Stimulated activated naive CD8-positive, alpha-beta T cell treated with anti-CD3 and anti-CD28 coated beads, Interleukin-15, amount 100 ng/mL, for 72 hours (primary cell): ENCODE measurements around the gene TYW1.
"Not testable (repeated sequence)": the region's sequence is repeated elsewhere in the genome, so short reads cannot be mapped to it uniquely, and the experiment has no call there.

Experiments used
- ATAC-seq: fragments of 150-1000 bp; cut with Tn5 transposase; 2 replicates; pipeline ENCODE4 v1.10.0; 2021; ENCODE audit warnings: mild to moderate bottlenecking, moderate library complexity
- DNase-seq, 2 donors: peaks; one replicate each; pipeline ENCODE4 v3.0.0; 2021 to 2022
- H3K27ac Mint-ChIP-seq, 2 donors: one replicate each; pipeline ENCODE4 v1.8.0; 2022; ENCODE audit warnings: mild to moderate bottlenecking in 2 of 2, mixed read lengths in 2 of 2, moderate library complexity in 2 of 2
- H3K27me3 Mint-ChIP-seq: one replicate; pipeline ENCODE4 v1.8.0; 2022; ENCODE audit warnings: mixed read lengths
- H3K4me1 Mint-ChIP-seq: one replicate; pipeline ENCODE4 v1.8.0; 2022; ENCODE audit warnings: mild to moderate bottlenecking, mixed read lengths
- H3K4me3 Mint-ChIP-seq, 2 donors: one replicate each; pipeline ENCODE4 v1.8.0; 2022; ENCODE audit warnings: mild to moderate bottlenecking in 2 of 2, mixed read lengths in 2 of 2, moderate library complexity in 1 of 2
- H3K9me3 Mint-ChIP-seq, 2 donors: one replicate each; pipeline ENCODE4 v1.8.0; 2022; ENCODE audit warnings: mixed read lengths in 2 of 2

TYW1 gene

DNA sequence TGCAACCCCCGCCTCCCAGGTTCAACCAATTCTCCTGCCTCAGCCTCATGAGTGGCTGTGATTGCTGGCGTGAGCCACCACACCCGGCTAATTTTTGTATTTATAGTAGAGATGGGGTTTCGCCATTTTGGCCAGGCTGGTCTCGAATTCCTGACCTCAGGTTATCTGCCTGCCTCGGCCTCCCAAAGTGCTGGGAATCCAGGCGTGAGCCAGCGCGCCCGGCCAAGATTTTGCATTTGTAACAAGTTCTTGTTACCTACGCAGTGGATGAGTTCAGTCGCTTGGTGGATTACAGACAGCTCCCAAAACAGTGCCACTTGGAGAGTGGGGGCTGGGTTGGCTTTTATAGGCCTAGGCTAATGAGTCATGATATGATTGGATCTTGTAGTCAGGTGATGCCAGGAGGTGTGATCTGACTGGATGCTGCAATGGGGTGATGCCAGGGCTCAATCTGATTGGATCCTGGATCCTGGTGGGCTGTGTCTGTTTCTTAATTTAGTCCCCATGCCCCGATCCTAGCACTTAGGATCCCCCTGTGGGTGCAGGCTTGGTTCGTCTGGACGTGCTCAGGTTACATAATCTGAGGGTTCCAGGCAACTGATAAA lies 21.5 kb upstream of the TYW1 start:
- Mint-ChIP-seq H3K4me3 (no peak overlapping the region), H3K27me3 (peaks cover 9% of the 10 kb centered on the region), H3K4me1 (peaks cover 5% of the 10 kb centered on the region), H3K9me3 (peaks cover 6 to 8% of the 10 kb centered on the region in 2 donors), H3K27ac (no peak overlapping the region)
- ATAC-seq (no peak), DNase-seq (no peak)

DNA sequence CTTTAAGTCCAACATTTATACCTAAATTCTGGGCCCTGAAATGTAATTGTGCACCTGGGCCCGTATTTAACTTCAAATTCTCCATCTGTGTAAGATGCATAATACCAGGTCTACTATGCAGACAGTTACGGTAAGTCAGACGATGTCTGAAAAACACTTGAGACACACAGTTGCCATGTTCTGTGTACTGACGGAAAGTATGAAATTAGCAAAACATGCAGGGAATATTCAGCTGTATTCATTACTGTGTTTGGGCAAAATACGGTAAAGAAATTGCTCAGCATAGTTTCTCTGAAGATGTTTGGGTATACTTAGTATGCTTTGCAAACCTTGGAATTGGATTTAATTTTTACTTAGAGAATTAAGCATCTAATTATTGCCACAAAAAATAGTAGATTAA lies 18.3 kb upstream of the TYW1 start:
- H3K27me3 Mint-ChIP-seq, ATAC-seq, DNase-seq, H3K27ac Mint-ChIP-seq, H3K4me1 Mint-ChIP-seq, H3K4me3 Mint-ChIP-seq: not testable (repeated sequence)
- peaks cover 16 to 17% of the 10 kb centered on the region in 2 donors for H3K9me3 Mint-ChIP-seq

DNA sequence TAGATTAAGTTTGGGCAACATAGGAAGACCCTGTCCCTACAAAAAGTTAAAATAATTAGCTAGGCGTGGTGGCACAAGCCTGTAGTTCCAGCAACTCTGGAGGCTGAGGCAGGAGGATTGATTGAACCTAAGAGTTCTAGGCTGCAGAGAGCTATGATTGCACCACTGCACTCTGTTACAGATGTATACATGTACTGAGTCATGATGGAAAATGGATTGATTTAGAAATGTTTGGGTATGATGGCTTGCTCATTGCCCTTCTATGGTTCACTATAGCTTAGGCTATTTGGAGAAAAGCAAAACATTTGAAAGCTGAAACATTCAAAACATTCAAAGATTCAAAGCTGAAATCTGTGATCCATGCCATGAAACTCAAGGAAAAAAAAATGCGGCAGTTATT lies 17.6 kb upstream of the TYW1 start:
- not testable (repeated sequence) for H3K27ac Mint-ChIP-seq, DNase-seq, H3K4me1 Mint-ChIP-seq, ATAC-seq, H3K4me3 Mint-ChIP-seq, H3K27me3 Mint-ChIP-seq
- peaks cover 16 to 17% of the 10 kb centered on the region in 2 donors for H3K9me3 Mint-ChIP-seq

DNA sequence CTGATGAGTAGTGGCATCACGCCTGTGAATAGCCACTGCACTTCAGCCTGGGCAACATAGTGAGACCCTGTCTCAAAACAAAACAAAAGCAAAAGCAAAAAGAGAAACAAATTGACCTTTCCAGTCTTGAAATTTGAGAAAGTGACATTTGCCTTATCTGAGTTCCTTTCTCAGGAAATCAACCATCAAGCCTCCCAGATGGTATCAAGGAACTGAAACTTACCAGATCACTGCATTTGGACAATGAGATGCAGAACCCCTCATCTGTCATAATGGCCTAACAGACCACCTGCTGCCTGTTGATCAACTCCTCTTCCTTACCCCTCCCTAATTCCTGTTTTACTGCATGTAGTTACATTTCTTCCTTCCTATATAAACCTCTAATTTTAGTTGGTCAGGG lies 16.3 kb upstream of the TYW1 start:
- ATAC-seq, DNase-seq, H3K4me1 Mint-ChIP-seq, H3K27me3 Mint-ChIP-seq, H3K27ac Mint-ChIP-seq, H3K4me3 Mint-ChIP-seq: not testable (repeated sequence)
- peaks cover 16 to 17% of the 10 kb centered on the region in 2 donors for H3K9me3 Mint-ChIP-seq

DNA sequence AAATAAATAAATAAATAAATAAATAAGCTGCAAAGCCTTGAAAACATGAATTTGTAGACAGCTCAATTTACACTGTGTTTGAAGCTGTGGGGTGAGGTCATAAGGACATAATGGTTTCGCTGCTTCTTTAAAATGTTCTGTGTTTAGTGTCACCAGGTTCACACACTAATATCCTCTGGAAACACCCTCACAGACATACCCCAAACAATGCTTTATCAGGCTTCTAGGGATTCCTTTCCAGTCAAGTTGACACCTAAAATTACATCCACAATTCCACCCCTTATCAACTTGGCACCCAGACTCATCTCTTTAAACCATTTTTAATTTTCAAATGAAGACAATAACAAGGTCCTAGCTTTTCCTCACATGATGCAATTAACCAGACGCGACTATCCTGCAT lies 7.1 kb upstream of the TYW1 start:
- H3K4me3 Mint-ChIP-seq, H3K27ac Mint-ChIP-seq: not testable (repeated sequence)
- peaks cover 17% of the 10 kb centered on the region for H3K4me1 Mint-ChIP-seq

DNA sequence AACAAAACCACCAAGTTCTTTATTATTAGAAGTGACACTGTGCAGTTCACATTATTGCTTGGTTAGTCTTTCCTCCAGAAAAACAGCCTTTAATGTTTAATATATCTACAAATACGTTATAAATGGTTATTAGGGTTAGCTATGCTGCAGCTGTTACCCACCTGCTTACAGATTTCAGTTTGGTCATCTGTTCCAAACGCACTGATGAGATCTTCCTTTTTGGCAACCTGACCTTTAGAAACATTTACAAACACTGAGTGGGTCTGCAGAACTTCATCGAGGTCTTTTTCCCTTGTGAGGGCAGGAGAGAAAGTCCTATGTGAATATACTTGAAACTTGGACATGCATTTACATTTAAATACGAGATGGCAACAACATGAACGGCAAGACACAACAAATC lies 2.6 kb upstream of the TYW1 start:
- not testable (repeated sequence) for DNase-seq, ATAC-seq, H3K9me3 Mint-ChIP-seq, H3K27me3 Mint-ChIP-seq
- peaks cover 26% of the 10 kb centered on the region for H3K4me1 Mint-ChIP-seq
- H3K4me3 Mint-ChIP-seq, result peak overlapping the region; percentile 91 to 95
- peak overlapping the region in 1 of 2 donors; percentile 99 for H3K27ac Mint-ChIP-seq

More for the DNA sequence above, 7.1 kb upstream of the TYW1 start:
- H3K9me3 Mint-ChIP-seq, ATAC-seq, DNase-seq, H3K27me3 Mint-ChIP-seq: not testable (repeated sequence)

DNA sequence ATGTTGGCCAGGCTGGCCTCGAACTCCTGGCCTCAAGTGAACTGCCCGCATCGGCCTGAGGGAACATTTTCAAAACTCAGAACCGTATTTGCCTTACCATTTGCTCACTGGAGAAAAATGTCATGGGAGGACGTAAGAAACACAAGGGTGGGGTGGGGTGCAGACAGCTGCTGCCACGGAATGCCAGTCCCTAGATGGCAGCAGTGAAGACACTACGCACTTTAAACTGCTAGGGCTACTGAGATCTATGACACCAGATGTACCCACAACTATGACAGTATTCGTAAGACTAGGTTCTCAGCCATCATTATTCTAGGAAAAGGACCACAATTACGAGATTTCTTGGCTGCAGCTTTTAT lies 2.0 kb upstream of the TYW1 start:
- Mint-ChIP-seq H3K4me1 (peaks cover 26% of the 10 kb centered on the region), H3K4me3 (peak overlapping the region; percentile 91 to 95), H3K27ac (peak overlapping the region; percentile 99 to 100)
- not testable (repeated sequence) for H3K27me3 Mint-ChIP-seq, H3K9me3 Mint-ChIP-seq
- peak in 1 of 2 donors; percentile 67 for DNase-seq
- ATAC-seq, result peak; percentile 76

DNA sequence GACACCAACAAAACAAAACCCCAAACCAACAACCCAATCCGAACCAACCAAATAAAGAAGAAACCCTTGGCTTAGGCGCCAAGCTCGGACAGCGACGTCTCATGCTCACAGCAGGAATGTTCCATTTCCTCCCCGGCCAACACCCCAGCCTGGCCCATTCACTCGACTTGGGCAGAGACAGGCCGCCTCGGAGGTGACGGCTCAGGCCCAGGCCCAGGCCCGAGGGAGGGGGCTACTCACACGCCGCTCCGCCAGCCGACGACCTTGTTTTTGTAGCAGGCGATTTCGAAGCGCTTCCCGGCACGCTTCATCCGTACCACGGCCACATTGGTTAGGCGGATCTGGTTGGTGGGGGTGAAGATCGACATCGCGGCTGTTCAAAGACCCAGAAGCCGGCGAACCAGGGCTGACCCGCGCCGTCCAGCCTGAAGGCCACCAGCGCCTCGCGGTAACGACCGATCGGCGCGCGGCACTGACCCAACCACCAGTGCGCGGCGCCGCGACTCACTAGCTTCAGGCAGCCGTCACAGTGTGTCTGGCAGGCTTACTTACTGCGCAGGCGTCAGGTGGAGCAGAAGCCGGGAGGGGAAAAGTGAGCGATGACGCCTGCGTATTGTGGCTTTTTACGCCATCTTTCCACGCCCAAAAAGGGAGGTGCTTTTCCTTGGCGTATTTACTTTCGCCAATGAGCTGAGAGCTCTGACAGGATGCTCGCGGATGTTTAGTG lies 1.4 kb upstream of the TYW1 start, which contains the start of gene SBDS:
TSS of gene SBDS (minus strand) at position 537 of the 727 bp plus-strand sequence. CDS start at position 368, 169 bp downstream.
- H3K27ac Mint-ChIP-seq, result peak within 1 kb of the TSS; percentile 99 to 100
- not testable (repeated sequence) for H3K27me3 Mint-ChIP-seq, H3K9me3 Mint-ChIP-seq
- peak within 1 kb of the TSS; percentile 91 to 99 for H3K4me3 Mint-ChIP-seq
- peak; percentile 78 for ATAC-seq
- peak; percentile 93 to 97 for DNase-seq
- H3K4me1 Mint-ChIP-seq, result peaks cover 26% of the 10 kb centered on the region

DNA sequence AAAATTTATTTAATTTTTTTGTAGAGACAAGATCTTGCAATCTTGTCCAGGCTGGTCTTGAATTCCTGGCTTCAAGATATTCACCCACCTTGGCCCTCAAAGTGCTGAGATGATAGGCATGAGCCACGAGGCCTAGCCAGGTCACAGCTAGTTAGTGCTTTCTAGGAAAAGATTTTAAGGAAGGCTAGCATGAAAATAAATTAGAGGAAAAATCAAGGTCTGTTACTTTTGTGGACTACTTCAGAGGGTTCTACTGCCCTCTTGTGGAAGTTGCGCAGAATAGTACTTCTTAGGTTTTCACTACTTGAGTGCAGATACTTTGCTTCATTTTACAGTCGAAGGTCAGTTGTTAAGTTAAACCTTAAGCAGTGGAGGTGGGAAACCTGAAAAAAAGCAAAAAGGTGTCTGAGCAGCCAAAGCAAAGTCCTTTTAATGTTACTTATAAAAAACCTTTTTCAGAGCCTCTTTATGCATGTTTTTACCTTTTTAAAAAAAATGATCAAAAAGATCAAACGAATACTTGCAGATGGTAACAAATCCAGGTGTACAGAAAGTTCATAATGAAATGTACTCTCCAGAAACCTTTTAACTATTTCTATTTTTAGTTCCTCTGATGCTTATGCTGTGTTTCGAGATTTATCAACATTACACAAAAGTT lies 4.1 kb downstream of the TYW1 start:
- not testable (repeated sequence) for H3K27me3 Mint-ChIP-seq, H3K4me3 Mint-ChIP-seq, H3K27ac Mint-ChIP-seq, ATAC-seq, H3K9me3 Mint-ChIP-seq
- H3K4me1 Mint-ChIP-seq, result peaks cover 13% of the 10 kb centered on the region
- DNase-seq, result peak in 1 of 2 donors; percentile 12

DNA sequence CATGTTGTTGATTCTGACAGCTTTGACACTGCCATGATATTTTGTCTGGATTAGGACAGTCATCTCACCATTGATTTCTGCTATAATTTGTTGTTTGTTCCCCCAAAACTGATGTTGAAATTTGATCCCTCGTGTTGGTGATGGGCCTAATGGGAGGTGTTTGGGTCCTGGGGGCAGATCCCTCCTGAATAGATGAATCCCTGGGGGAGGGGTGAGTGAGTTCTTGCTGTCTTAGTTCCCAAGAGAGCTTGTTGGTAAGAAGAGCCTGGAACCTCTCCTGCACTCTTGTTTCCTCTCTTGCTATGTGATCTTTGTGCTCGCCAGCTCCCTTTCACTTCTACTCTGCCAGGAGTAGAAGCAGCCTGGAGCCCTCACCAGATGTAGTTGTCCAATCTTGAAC lies 7.5 kb downstream of the TYW1 start:
- not testable (repeated sequence) for DNase-seq, H3K27me3 Mint-ChIP-seq, H3K9me3 Mint-ChIP-seq, H3K4me3 Mint-ChIP-seq, H3K27ac Mint-ChIP-seq, ATAC-seq
- peaks cover 12% of the 10 kb centered on the region for H3K4me1 Mint-ChIP-seq

DNA sequence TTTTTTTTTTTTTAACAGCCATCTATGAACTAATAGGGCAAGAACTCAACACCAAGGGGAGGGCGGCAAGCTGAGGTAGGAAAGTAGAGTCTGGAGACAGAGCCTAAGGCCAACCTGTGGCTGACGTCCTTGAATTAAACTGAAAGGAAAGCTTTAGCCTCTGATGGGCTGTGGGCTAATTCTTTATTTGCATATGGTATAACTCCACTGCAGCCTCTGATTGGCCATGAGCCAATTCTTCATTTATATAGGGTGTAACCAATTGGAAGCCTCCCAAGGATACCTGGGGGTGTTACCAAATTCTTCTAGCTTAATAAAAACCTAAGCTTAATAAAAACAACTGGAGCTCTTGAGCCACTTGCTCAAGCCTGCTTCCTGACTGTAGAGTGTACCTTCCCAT lies 10.3 kb downstream of the TYW1 start:
- no peak for DNase-seq
- Mint-ChIP-seq H3K27ac (no peak overlapping the region), H3K4me3 (no peak overlapping the region), H3K9me3 (no peaks in the 10 kb centered on the region), H3K4me1 (peaks cover 12% of the 10 kb centered on the region), H3K27me3 (no peaks in the 10 kb centered on the region)
- no peak for ATAC-seq

DNA sequence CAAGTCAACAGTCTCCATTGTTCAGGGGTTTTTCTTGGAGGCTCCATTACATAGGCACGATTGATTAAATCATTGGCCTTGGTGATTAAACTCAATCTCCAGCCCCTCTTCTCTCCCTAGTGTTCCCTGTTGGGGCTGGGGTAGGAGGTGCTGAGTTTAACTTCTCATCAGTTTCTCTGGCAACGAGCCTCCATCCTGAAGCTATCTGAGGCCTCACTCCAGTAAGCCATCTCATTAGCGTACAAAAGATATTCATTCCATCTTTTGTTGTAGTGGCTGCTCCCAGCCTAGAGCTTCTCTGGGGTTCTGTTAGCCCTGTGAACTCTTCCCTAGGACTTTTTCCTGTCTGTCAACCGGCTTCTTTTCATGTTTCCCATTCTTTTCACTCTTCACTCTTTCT lies 11.6 kb downstream of the TYW1 start:
- no peak overlapping the region for H3K27ac Mint-ChIP-seq
- ATAC-seq (no peak), DNase-seq (no peak)
- peaks cover 6% of the 10 kb centered on the region for H3K4me1 Mint-ChIP-seq
- no peak overlapping the region for H3K4me3 Mint-ChIP-seq
- H3K27me3 Mint-ChIP-seq, result no peaks in the 10 kb centered on the region
- H3K9me3 Mint-ChIP-seq, result no peaks in the 10 kb centered on the region

DNA sequence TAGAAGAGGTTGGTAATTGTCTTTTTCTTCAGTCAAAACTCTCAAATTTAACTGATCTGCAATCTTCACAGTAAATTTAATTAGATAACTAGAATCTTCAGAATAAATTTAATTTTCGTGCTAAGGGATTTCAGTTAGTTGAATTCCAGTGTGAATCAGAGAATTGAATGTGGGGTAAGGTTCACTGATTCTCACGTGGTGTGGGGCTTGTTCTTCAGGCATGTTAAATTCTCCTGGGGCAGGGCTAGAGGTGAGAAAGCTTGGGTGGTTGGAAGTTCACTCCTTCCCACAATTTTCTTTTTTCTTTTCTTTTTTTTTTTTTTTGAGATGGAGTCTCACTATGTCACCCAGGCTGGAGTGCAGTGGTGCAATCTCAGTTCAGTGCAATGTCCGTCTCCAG lies 13.0 kb downstream of the TYW1 start:
- ATAC-seq, H3K4me1 Mint-ChIP-seq, H3K27me3 Mint-ChIP-seq, H3K4me3 Mint-ChIP-seq, DNase-seq, H3K9me3 Mint-ChIP-seq: not testable (repeated sequence)
- H3K27ac Mint-ChIP-seq, result peak overlapping the region in 1 of 2 donors; percentile 34

DNA sequence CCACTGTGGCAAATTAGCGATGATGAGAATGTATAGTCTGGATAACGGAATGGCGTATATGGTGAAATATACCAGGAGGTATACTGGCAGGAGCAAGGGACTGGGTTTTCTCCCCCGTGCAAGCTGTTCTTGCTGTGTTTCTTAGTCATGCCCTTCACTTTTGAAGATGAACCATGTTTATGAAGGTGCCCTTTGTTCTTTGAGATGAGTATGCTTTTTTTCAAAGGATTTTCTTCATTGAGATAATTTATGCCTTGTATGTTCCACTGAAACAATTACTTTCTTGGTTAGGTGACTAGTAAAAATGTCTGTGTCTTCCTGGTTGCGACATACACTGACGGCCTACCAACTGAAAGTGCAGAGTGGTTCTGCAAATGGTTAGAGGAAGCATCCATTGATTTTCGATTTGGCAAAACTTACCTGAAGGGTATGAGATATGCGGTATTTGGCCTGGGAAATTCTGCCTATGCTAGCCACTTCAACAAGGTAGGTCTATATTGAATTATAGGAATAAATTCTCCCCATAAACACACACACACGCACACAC lies 17.5 kb downstream of the TYW1 start:
- not testable (repeated sequence) for H3K9me3 Mint-ChIP-seq, H3K27ac Mint-ChIP-seq, ATAC-seq, H3K4me1 Mint-ChIP-seq, DNase-seq, H3K27me3 Mint-ChIP-seq, H3K4me3 Mint-ChIP-seq

DNA sequence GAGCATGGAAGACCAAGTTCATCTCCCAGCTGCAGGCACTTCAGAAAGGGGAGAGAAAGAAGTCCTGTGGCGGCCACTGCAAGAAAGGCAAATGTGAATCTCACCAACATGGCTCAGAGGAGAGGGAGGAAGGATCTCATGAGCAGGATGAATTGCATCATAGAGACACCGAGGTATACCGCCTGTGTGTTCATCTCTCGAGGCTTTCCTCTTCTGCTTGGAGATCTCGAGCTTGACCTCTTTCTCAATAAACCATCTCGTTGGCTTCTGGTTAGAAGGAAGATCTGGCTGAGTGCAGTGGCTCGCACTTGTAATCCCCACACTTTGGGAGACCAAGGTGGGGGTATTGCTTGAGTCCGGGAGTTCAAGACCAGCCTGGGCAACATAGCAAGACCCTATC lies 21.3 kb downstream of the TYW1 start:
- not testable (repeated sequence) for H3K27ac Mint-ChIP-seq, ATAC-seq, DNase-seq, H3K4me1 Mint-ChIP-seq, H3K4me3 Mint-ChIP-seq, H3K9me3 Mint-ChIP-seq, H3K27me3 Mint-ChIP-seq

DNA sequence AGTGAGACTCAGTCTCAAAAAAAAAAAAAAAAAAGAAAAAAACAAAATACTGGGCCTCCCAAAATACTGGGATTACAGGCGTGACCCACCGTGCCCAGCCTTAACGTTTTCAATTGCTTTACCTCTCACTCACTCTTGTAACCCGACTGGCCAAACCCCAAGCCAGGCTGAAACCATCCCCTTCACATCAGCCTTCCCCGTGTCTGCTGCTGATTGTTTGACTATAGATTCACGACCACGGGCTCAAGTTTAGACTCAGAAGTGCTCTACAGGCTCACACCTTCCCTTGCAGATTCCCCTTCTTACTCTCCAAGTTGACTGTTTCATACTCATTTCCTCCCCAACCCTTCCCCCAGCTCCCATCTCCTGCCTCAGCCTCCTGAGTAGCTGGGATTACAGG lies 22.3 kb downstream of the TYW1 start:
- H3K27me3 Mint-ChIP-seq, result no peaks in the 10 kb centered on the region
- H3K9me3 Mint-ChIP-seq, result no peaks in the 10 kb centered on the region
- DNase-seq (no peak), ATAC-seq (no peak)
- no peak overlapping the region for H3K4me3 Mint-ChIP-seq
- H3K27ac Mint-ChIP-seq, result no peak overlapping the region
- no peaks in the 10 kb centered on the region for H3K4me1 Mint-ChIP-seq
